HG03066 (cell line): ENCODE data around the gene RPS6KA2.
"Not testable (repeated sequence)": the region's sequence is repeated elsewhere in the genome, so short reads cannot be mapped to it uniquely, and the experiment has no call there.

Experiments
- ATAC-seq: cut with Tn5 transposase; IDR thresholded peaks from one replicate; pipeline ENCODE4 v1.9.1; 2021; ENCODE audit warnings: low read depth; ENCODE audit not compliant: unreplicated experiment

The RPS6KA2 gene

DNA sequence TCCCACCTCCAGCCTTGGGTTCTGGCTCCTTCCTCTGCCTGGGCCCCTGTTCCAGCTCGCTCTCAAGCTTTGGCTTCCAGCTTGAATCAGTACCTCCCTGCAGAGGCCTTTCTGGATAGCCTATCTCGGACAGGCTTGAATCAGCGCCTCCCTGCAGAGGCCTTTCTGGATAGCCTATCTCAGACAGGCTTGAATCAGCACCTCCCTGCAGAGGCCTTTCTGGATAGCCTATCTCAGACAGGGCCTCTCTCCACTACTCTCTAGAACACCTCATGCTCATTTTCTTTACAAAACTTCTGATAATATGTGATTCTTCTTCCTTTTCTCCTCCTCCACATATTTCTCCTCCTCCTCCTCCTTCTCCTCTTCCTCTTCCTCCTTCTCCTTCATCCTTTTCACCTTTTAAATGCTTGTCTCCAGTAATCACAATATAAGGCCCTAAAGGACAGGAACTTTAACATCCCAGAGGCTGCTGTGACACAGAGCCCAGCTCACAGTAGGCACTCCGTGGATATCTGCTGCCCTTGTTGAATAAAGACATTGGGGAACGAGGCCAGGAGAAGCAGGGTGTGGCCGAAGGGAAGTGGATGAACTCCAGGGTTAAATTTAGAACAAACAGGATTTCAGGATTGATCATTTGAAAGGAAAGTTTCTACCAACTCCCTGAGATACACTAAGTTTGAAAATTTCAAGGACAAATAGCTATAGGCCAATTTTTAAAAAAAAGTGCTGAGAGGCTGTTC lies 9.3 kb upstream of the RPS6KA2 start:
- ATAC-seq, result no peak

DNA sequence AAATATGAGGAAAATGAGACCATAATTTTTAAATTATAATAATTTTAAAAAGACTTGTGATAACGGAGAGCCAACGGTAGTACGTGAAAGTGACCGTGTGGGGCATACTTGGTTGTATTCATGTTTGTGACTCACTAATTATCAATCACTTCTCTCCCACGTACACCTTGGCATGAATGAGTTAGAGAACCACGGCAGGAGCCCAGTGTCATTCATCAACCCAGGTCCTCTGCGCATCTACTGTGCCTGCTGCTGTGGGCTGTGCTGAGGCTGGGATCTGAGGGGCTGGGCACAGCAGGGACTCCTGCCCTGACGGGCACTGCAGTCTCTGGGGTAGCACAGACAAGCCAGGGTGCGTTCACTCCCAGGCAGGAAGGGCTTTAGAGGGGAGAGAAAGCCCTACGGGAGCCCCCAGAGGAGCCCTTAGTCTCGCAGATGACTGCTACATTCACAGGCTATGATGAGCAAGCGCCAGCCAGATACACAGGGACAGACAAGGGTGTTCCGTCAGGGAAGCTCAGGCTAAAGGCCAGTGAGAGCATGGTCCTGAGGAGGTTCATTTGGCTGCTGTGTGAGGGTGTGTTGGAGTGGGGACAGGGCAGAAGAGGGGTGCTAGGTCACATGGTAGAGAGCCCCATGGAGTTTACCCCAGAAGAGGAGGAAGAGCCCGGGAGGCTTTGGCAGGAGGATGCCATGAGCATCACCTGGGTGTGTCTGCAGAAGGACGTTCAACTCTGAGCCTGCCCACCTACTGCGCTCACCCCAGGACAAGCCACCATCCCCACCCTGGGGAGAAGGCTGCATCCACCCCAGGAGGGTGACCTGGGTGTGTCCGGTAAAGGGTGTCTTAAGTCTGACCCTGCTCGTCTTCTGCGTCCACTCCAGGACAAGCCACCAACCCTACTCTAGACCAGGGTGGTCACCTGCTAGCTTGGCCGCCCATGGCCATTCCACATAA lies 8.2 kb upstream of the RPS6KA2 start:
- no peak for ATAC-seq

DNA sequence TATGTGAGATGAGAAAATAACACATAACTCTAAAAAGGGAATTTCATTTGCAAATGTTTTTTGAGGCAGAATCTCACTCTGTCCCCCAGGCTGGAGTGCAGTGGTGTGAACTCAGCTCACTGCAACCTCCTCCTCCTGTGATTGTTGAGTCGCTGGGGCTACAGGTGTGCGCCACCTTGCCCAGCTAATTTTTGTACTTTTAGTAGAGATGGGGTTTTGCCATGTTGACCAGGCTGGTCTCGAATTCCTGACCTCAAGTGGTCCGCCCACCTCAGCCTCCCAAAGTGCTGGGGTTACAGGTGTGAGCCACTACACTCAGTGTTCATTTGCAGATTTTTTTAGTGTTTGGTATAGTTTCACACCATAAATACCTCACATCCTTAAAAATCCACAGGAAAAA lies 7.5 kb upstream of the RPS6KA2 start:
- ATAC-seq, result not testable (repeated sequence)

DNA sequence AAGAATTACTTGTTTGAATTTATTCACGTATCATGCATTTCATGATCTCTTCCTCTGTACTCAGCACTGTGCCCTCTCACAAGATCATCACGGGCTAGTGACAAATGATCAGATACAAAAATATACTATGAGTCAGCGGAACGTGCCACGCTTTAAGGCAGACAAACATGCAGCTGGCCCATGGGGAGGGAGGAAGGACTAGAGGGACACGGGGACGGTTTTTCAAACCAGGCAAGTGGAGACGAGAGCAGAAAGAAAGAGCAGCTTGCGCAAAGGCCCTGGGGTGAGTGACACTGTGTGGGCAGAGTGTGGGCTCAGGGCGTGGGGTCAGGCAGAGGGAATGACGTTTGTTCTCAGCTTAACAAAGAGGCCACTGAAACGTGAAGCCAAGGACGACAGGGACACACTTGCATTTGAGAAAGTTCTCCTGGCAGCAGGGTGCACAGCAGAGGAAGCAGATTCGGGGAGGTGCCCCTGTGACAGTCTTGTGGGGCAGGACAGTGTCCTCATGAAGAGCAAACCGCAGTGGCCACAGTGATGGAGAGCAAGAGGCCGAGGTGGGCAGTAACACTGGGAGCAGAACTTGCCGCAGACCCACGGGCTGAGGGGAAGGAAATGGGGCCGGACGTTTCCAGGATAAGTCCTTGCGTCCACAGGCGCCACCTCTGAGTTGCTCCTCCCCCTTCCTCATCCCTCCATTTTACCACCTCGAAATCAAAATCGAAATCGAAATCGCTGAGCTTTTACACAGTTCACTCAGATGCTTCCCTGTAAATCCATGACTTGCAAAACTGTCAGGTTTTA lies 6.9 kb upstream of the RPS6KA2 start:
- no peak for ATAC-seq

DNA sequence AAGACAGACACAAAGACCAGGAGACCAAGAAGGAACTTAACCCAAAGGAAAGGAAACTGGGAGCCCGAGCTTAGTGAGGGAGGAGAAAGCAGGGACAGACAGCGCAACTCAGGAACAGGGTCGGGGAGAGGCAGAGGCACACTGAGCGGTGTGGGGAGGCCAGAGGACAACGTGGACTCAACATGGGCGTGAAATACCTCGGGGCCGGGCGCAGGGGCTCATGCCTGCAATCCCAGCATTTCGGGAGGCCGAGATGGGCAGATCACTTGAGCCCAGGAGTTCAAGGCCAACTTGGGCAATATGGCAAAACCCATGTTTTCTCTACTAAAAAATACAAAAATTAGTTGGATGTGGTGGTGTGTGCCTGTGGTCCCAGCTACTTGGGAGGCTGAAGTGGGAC lies 5.7 kb upstream of the RPS6KA2 start:
- no peak for ATAC-seq

DNA sequence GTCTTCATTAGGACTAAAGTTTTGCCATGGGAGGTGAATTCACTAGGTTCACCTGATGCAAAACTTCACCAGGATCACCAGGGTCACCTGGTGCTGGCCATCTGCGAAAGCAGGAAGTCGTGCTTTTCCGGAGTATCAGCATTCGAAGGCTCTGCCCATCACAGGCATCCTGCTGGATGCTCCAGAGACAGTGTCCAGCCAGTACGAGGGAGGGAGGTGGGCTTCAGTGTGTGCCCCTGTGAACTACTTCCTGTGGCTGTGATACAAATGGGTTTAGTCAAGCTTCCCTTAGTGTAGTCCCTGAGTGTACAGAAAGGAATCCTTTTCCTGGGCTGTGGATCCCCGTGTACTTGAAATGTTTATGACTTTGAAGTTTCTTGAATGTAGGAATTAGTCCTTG lies 3.4 kb upstream of the RPS6KA2 start:
- no peak for ATAC-seq

DNA sequence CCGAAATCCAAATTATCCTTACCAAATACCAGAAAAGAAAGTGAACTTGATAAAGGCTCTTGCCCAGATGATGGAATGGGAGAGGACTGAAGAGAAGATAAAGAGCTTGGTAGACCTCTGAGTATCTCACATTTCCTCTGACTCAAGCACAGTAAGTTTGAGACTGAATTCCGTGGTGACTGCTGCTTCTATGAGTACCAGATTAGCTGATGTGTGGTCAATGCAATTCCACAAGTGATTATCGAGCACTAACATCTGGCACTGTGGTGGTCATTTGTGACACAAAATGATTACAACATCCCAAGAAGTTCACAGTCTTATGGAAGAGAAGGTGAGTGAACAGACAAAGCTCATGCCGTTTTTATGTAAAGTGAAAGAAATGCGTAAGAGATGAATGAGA lies 2.6 kb upstream of the RPS6KA2 start:
- no peak for ATAC-seq

DNA sequence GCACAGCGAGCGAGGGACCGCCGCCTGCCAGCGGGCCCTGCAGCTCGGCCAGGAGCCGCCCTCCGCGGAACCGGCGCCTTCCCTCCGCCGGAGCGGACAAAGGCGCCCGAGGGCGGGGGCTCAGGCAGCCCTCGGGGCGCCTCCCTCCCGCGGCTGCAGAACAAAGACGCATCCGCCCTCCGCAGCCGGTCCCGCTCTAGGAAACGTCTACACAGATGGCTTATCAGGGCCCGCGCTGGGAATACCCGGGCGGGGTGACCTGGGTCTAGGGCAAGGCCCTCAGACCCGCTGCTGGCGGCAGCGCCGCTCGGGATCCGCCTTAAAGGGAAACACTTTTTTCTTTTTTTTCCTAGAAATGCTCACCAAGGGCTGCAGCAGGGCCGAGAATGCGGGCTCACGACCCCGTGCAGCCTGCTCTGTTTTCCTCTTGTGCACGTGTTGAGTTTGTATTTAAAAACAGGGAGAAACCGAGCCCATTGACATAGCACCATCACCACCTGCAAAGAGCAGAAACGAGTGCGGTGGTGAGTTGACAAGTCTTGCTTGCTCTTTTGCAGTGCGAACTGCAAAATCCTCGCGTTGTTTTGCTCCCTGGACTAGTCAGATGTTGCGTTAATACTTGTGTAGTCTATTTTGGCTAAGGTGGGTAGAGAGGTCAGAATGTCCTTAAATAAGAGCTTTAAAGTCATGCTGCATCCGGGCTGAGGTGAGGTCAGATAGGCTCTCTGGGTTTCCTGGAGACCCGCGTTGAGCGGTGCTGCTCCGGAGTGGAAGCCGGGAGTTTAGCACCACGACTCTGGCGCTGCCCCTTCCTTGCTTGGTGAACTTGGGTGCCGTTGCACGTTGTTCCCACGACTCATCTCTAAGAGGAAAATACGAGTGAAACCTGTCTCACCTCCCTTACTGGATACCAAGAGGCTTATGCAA lies 1.1 kb upstream of the RPS6KA2 start:
- ATAC-seq, result peak; percentile 15

DNA sequence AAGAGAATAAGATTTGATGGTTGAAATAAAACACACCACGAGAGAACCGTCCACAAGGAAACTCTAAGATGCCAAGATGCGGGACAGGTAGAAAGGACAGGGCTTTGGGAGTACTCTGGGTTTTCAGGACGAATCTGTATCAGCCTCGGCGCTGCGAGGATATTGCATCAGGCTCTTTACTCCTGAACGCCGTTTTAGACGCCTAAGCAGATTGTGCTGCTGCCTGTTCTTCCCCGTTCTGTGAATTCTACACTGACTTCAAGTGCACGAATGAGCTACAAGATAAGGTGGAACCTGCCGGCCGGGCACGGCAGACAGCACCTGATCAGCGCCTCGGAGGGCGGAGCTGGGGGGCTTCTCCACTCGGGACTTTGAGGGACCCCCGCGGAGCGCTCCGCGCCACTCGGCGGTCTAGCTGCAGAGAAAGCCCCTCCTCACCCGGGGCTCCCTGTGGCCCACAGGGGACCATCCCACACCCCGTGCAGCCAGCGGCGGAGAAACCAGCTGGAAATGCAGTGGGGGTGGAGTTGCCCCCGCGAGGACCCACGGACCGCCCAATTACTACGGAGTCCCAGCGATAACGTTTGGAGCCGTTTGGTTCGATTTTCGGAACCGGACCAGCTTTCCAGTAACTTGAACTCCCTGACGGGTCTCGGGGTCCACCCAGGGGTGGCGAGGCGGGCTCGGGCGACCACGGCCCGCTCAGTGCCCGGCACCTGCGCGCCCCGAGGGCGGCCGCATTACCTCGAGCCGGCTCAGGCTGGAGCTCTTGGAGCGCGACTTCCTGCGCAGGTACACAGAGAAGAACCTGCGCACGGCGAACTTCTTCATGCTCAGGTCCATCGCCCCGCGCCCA lies 646 bp downstream of the RPS6KA2 start:
- ATAC-seq, result peak; percentile 0

DNA sequence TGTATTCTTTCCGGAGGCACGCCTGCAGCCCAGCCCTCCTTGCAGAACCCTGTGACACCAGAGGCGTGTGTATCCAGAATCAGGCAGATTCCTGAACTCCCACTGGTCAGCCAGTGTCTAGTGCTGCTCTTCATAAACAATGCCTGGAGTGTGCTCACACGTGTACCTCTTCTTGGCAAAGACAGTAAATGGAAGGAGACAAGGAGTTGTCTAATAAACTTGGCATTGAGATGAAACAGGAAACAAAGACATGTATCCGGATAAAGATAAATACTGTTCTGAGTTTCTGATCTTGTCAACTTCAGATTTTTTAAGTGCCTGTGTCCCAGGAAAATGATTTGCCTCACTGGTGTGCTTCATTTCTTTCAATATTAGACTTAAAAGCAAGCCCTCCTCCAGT lies 1.7 kb downstream of the RPS6KA2 start:
- ATAC-seq, result no peak

DNA sequence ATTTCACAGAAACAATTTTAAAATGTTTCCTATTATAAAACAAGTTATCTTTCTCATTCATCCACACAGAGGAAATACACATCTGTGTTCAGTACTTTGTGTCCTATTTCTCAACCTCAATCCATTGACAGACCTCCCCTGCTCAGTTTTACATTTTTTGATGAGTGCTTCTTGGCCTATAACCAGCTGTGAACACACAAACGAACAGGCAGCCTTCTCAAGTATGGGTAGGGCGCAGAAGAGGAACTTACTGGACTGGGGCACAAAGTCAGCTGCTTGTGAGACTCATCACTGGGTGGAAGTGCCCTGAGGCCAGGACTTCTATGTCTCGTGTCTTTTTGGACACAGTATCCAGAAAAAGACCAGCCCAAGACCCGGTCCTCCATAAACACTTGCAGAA lies 2.8 kb downstream of the RPS6KA2 start:
- ATAC-seq, result no peak

DNA sequence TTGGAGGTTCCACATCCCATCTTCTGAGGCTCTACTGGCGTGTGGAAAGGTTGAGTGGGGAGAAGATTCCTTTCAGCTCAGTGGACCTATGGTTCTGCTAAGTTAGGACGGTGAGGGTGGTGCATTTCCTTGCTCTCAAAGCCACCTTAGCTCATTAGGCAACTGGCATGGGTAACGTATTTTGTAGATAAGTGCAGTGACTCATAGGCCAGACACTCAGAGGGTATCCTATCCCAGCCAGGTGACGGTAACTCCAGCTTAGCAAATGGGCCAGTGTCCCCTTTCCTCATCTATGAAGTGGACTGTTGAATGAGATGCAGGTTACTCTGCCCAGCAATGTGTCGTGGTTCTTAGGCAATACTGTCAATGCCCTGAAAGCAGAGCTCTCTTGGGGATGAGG lies 3.7 kb downstream of the RPS6KA2 start:
- no peak for ATAC-seq

DNA sequence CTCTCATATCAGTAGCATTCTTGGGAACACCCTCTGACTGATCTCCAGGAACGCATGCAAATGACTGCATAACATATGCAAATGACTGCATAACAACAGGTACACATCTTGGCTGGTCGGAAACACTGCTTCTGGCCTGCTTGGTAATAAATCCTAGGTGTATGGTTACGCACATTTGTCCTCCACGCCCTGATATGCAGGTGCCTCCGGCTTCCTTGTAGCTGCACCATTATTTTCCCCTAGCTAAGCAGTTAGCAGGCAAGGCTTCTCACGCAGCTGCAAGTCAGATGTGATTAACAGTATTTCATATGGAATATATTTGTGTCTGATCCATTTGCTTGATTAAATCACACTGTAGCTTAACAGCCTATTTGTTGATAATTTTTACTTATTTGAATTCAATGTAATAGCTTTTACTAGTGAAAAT lies 5.9 kb downstream of the RPS6KA2 start:
- no peak for ATAC-seq

DNA sequence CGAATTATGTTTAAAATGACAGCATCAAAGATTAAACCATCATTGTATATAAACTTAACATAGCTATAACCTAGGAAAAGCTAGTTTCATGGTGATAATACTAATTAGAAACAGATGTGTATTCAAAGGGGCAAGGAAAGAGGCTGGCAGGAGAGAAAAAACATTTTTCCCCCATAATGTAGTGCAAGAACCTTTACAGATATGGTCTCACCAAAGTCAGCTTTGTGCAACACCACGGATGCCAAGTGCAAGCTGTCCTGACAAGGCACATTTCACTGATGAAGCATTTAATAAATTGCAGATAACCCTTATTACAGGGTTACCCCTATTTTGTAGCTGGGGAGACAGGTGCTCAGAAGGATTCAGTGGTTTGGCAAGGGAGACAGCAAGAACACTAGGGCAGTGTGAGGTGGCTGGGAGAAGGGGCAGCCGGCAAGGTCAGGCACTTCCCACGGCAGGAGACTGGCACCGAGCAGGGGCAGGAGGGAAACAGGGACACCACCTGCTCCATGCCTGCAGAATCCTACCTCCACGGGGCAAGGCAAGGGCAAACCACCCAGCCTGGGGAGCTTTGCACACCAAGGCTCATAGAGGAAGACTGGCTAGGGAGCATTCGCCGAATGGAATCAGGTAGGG lies 6.5 kb downstream of the RPS6KA2 start:
- no peak for ATAC-seq

DNA sequence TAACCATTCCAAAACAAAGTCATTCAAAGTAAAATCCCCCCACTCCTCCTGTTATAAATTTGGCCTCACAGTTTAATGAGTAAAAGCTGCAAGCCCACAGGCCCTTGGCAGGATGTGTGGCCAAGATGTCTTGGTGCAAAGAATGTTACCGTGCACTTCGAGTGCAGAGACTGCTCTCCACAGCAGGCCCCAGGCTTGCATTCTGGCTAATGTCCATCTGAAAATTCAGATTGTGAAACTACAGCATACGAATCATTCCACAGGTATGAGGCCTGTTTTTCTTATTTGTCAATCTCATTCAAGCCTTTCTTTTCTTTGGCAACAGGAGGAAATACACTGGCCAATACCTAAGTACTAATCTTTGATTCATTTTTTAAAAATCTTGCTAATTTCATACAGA lies 7.1 kb downstream of the RPS6KA2 start:
- no peak for ATAC-seq

DNA sequence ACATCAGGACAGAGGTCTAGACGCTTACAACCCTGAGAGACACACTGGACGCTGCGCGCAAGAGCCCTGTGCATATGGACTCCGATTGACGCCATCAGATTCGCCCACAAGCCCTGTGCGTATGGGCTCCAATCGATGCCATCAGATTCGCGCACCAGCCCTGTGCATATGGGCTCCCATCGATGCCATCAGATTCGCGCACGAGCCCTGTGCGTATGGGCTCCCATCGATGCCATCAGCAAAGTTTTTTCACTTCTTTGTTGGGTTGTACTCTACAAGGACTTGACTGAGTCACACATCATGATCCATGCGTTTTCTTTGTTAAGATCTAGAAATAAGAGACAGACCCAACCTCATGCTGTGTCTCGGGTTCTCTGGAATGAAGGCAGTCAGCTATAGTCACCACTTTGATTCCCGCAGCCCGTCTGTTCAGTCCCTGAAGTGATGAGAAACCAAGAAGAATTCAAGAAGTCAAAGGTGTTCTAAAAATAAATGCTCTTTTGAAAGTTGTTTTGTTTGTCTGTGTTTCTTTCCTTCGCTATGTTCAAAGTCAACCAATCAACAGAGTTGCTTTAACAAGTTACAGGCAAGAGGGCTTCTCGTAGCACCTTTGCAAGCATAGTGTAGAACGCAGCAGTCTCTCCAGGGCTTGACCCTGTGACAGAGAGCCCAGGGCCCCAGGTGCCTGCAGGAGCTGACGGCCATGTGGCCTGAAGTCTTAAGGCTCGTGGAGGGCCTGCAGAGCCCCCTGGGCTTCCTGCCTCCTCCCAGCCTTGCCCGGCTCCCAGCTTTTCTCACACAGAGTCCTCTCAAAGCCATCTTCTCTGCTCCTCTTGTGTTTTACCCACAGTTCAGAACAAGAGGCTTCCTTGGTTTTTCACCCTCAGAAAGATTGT lies 7.9 kb downstream of the RPS6KA2 start:
- no peak for ATAC-seq

DNA sequence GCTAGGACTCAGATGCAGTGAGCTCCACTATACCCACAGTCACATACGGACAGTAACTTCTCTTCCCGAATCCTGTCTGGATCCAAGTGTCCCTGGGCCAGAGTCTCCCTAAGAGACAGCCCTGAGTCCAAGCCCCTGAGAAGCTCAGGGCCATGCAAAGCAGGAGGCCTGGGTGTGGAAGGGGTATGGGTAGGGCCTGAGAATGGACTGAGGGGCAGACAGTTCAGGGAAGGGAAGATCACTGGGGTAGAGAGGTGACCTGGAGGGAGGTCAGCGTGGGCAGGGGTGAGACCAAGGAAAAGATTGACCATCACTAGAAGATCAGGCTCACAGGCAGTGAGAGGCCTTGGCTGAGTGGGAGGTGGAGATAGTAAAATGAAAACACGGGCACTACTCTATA lies 8.8 kb downstream of the RPS6KA2 start:
- ATAC-seq, result no peak

DNA sequence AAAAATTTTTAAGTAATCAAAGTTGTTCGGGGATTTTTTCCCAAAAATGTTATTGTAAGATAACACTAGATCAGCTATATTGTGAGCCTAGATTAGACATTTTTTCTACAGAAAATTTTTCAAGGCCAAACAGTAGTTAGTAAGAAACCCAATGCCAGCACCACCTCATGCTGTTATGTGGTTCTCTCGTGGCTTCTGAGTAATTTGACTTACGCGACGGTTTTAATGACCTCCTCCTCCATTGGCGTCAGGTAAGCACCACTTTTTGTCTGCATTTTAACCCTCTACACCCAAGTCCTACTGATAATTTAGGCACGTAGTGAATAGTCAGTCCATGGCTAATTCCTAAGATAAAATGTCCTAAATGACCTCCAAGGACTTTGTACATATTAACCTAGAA lies 9.7 kb downstream of the RPS6KA2 start:
- ATAC-seq, result no peak
